Gastroesophageal sphincter (tissue), 4 donors: ENCODE results near the gene RAB6B. TPM values are rescaled to one million over a fixed set of nuclear protein-coding genes. Genes with fewer than 3 reads are reported as not detected.

ENCODE experiments used
- ATAC-seq: fragments of 150-250 bp; one replicate; pipeline ENCODE4 v1.9.1; 2016; ENCODE audit warnings: mild to moderate bottlenecking, moderate library complexity
- H3K27ac ChIP-seq, 4 donors: fragments of 200-600 bp; sonication (generic) in 3 of 4; 1 replicate in 3 of 4; 2 replicates in 1 of 4; pipeline ENCODE4 v1.5.1; 2016 to 2019
- H3K27me3 ChIP-seq: fragments of 200-600 bp; sonication (generic); one replicate; pipeline ENCODE4 v1.5.1; 2019
- H3K36me3 ChIP-seq, 2 donors: fragments of 200-600 bp; sonication (generic); one replicate each; pipeline ENCODE4 v1.5.1; 2019; ENCODE audit warnings: control low read depth in 1 of 2
- H3K4me1 ChIP-seq, 3 donors: fragments of 200-600 bp; sonication (generic); 1 replicate in 2 of 3; 2 replicates in 1 of 3; pipeline ENCODE4 v1.5.1; 2016 to 2019; ENCODE audit warnings: control low read depth in 2 of 3
- H3K4me3 ChIP-seq, 2 donors: fragments of 200-600 bp; sonication (generic); one replicate each; pipeline ENCODE4 v1.5.1; 2019; ENCODE audit warnings: mild to moderate bottlenecking in 1 of 2, moderate library complexity in 1 of 2
- H3K9me3 ChIP-seq, 3 donors: fragments of 200-600 bp; sonication (generic); one replicate each; pipeline ENCODE4 v1.5.1; 2017 to 2019; ENCODE audit warnings: control low read depth in 2 of 3
- CTCF ChIP-seq, 4 experiments: fragments of 200-600 bp in 2 of 4; fragments of 450-650 bp in 2 of 4; sonication (generic) in 1 of 4; IDR thresholded peaks; one replicate each; pipeline ENCODE4 v1.5.1; 2017 to 2019; ENCODE audit warnings: antibody characterized with exemption in 4 of 4, mild to moderate bottlenecking in 2 of 4, moderate library complexity in 2 of 4
- EP300 ChIP-seq: sonication (generic); formaldehyde crosslinking; IDR thresholded peaks from one replicate; pipeline ENCODE4 v1.6.1; 2017; ENCODE audit warnings: antibody characterized with exemption, mild to moderate bottlenecking
- POLR2A ChIP-seq, 2 donors: fragments of 450-650 bp; IDR thresholded peaks; one replicate each; pipeline ENCODE4 v1.6.1; 2017; ENCODE audit warnings: antibody characterized with exemption in 2 of 2, mild to moderate bottlenecking in 2 of 2, moderate library complexity in 1 of 2
- POLR2AphosphoS5 ChIP-seq: sonication (generic); formaldehyde crosslinking; IDR thresholded peaks from one replicate; pipeline ENCODE4 v1.6.1; 2017; ENCODE audit warnings: antibody characterized with exemption
- WGBS, 2 donors: methylation state at CpG; one replicate each; pipeline ENCODE4 v1.1.5; 2018; ENCODE audit warnings: low coverage in 1 of 2; 5-methylcytosine and 5-hydroxymethylcytosine counted together
- total RNA-seq, 4 donors: library from RNA; depleted of rRNA; stranded (reverse); fragments of >200 nt; gene quantifications; one replicate each; pipeline ENCODE4 v1.1.0, GENCODE V29; 2016

RAB6B gene
- total RNA-seq, 4 donors from 2014 or later, result 5.0 to 16.1 (median 8.7) TPM

- no peak for ATAC-seq
- Histone ChIP-seq H3K9me3 (no peaks in the 10 kb centered on the region), H3K27me3 (no peaks in the 10 kb centered on the region), H3K4me3 (no peak overlapping the region), H3K4me1 (no peaks in the 10 kb centered on the region), H3K36me3 (peaks cover 0 to 90% of the 10 kb centered on the region in 2 donors), H3K27ac (no peak overlapping the region)
- TF ChIP-seq CTCF (IDR thresholded peaks at IDR 0.05), result no peak
- TF ChIP-seq POLR2A (IDR thresholded peaks at IDR 0.05), result no peak
- no peak for TF ChIP-seq EP300
- 50 to 83% methylated on average over 1 to 3 of the region's 3 CpGs for WGBS, 2 donors
These were observed 74.6 kb downstream of the RAB6B start for GRCh38 chr3:133820889-133821675.

GRCh38 chr3:133820129-133820528 is 75.6 kb downstream of the RAB6B start:
- 75 to 79% methylated on average over 3 to 4 of the region's 4 CpGs for WGBS, 2 donors
- H3K27me3 ChIP-seq, result no peaks in the 10 kb centered on the region
- TF ChIP-seq EP300 (no peak), POLR2A (IDR thresholded peaks at IDR 0.05) (no peak), CTCF (IDR thresholded peaks at IDR 0.05) (no peak), POLR2AphosphoS5 (no peak)

GRCh38 chr3:133815386-133815785 is 80.3 kb downstream of the RAB6B start:
- Histone ChIP-seq H3K4me3 (no peak overlapping the region), H3K9me3 (no peaks in the 10 kb centered on the region), H3K27me3 (no peaks in the 10 kb centered on the region), H3K4me1 (no peaks in the 10 kb centered on the region), H3K36me3 (peaks cover 0 to 85% of the 10 kb centered on the region in 2 donors), H3K27ac (no peak overlapping the region)
- no peak for ATAC-seq
- 85 to 93% methylated on average over 2 of the region's 2 CpGs for WGBS, 2 donors
- no peak for TF ChIP-seq CTCF (IDR thresholded peaks at IDR 0.05)
- TF ChIP-seq POLR2AphosphoS5, result no peak
- TF ChIP-seq EP300, result no peak
- TF ChIP-seq POLR2A (IDR thresholded peaks at IDR 0.05), result no peak

More at GRCh38 chr3:133820129-133820528, 75.6 kb downstream of the RAB6B start:
- no peak overlapping the region for H3K4me3 ChIP-seq
- H3K27ac ChIP-seq, result no peak overlapping the region
- H3K9me3 ChIP-seq, result no peaks in the 10 kb centered on the region
- H3K4me1 ChIP-seq, result no peaks in the 10 kb centered on the region
- ATAC-seq, result no peak
- peaks cover 0 to 90% of the 10 kb centered on the region in 2 donors for H3K36me3 ChIP-seq

GRCh38 chr3:133812872-133813271 is 82.8 kb downstream of the RAB6B start:
- 93% methylated on average over 1 of the region's 1 CpG; no CpG with 5 or more reads in 1 of the 2 donors for WGBS, 2 donors
- H3K27me3 ChIP-seq, result no peaks in the 10 kb centered on the region
- no peak for ATAC-seq
- H3K9me3 ChIP-seq, result no peaks in the 10 kb centered on the region
- peaks cover 0 to 94% of the 10 kb centered on the region in 2 donors for H3K36me3 ChIP-seq
- no peak overlapping the region for H3K27ac ChIP-seq
- TF ChIP-seq CTCF (IDR thresholded peaks at IDR 0.05) (no peak), EP300 (no peak), POLR2AphosphoS5 (no peak), POLR2A (IDR thresholded peaks at IDR 0.05) (no peak)
- H3K4me3 ChIP-seq, result no peak overlapping the region
- H3K4me1 ChIP-seq, result peaks cover 0 to 7% (median 0%) of the 10 kb centered on the region in 3 donors
